ENCODE data around the gene ACOT4. TPM values are rescaled to one million over a fixed set of nuclear protein-coding genes. Genes with fewer than 3 reads are reported as not detected.
"Not testable (repeated sequence)": the region's sequence is repeated elsewhere in the genome, so short reads cannot be mapped to it uniquely, and the experiment has no call there.

ACOT4 gene, protein sequence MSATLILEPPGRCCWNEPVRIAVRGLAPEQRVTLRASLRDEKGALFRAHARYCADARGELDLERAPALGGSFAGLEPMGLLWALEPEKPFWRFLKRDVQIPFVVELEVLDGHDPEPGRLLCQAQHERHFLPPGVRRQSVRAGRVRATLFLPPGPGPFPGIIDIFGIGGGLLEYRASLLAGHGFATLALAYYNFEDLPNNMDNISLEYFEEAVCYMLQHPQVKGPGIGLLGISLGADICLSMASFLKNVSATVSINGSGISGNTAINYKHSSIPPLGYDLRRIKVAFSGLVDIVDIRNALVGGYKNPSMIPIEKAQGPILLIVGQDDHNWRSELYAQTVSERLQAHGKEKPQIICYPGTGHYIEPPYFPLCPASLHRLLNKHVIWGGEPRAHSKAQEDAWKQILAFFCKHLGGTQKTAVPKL
- 0.77 TPM for total RNA-seq
- long read RNA-seq = 0 reads

- DNase-seq = peak; percentile 22
- Histone ChIP-seq H3K4me3 (peak within 1 kb of the TSS; percentile 77), H3K9me3 (replicated peaks) (no peaks in the 10 kb centered on the region), H3K27ac (replicated peaks) (peak within 1 kb of the TSS; percentile 33), H3K36me3 (no peaks in the 10 kb centered on the region), H3K4me1 (peaks cover 12% of the 10 kb centered on the region), H3K27me3 (ENCODE audit: low read depth) (no peaks in the 10 kb centered on the region)
- intact Hi-C loops (cut with micrococcal nuclease) = no loop called here
- TF ChIP-seq CTCF (IDR thresholded peaks at IDR 0.05; ENCODE audit: borderline replicate concordance) = peak; percentile 28
These were observed at the start of gene ACOT4 for GRCh38 chr14:73591690-73592449. Gene ACOT4, plus strand, starts transcription at chr14:73591873. Its CDS starts 87 bp downstream, at chr14:73591960.

DNA sequence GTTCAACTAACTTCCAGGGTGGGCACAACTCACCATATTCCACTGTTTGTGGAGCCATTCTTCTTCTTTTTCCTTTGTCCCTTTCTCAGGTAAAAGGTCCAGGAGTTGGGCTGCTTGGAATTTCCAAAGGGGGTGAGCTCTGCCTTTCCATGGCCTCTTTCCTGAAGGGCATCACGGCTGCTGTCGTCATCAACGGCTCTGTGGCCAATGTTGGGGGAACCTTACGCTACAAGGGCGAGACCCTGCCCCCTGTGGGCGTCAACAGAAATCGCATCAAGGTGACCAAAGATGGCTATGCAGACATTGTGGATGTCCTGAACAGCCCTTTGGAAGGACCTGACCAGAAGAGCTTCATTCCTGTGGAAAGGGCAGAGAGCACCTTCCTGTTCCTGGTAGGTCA, 48.7 kb upstream of the ACOT4 start:
- DNase-seq; H3K4me3 ChIP-seq; H3K4me1 ChIP-seq; H3K36me3 ChIP-seq; H3K27me3 ChIP-seq (ENCODE audit: low read depth); H3K27ac ChIP-seq (replicated peaks); H3K9me3 ChIP-seq (replicated peaks); intact Hi-C loops (cut with micrococcal nuclease): not testable (repeated sequence)

DNA sequence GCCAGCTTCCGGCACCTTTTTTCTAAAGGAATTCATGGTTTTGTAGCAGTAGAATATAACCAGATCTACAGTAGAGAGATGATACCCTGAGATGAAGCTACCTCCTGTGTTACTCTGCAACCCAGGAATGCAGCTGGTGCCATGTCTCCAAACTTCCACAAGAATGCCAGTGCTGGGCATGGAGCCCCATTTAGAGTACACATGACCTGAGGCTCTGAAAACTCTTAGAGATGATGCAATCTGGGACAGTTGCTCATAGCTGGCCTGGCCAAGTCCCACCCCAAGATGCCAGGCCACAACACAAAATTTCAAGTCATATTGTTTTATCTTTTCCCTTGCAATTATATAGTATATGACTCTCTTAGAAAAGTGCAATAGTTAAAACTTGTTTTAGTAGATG, 46.3 kb upstream of the ACOT4 start:
- H3K4me3 ChIP-seq; DNase-seq; H3K36me3 ChIP-seq; intact Hi-C loops (cut with micrococcal nuclease); H3K4me1 ChIP-seq; H3K9me3 ChIP-seq (replicated peaks); H3K27ac ChIP-seq (replicated peaks); H3K27me3 ChIP-seq (ENCODE audit: low read depth): not testable (repeated sequence)

- H3K27ac ChIP-seq (replicated peaks); H3K4me1 ChIP-seq; H3K27me3 ChIP-seq (ENCODE audit: low read depth); DNase-seq; H3K4me3 ChIP-seq; intact Hi-C loops (cut with micrococcal nuclease); H3K9me3 ChIP-seq (replicated peaks); H3K36me3 ChIP-seq: not testable (repeated sequence)
These were observed 42.6 kb upstream of the ACOT4 start for GRCh38 chr14:73549097-73549496.

GRCh38 chr14:73549889-73550524, 41.7 kb upstream of the ACOT4 start:
- H3K36me3 ChIP-seq; H3K27ac ChIP-seq (replicated peaks); H3K4me1 ChIP-seq; DNase-seq; H3K4me3 ChIP-seq; H3K9me3 ChIP-seq (replicated peaks); H3K27me3 ChIP-seq (ENCODE audit: low read depth); intact Hi-C loops (cut with micrococcal nuclease): not testable (repeated sequence)

- Histone ChIP-seq H3K9me3 (replicated peaks) (peaks cover 2% of the 10 kb centered on the region), H3K4me1 (no peaks in the 10 kb centered on the region), H3K27ac (replicated peaks) (no peak overlapping the region), H3K27me3 (ENCODE audit: low read depth) (no peaks in the 10 kb centered on the region), H3K4me3 (no peak overlapping the region), H3K36me3 (no peaks in the 10 kb centered on the region)
- no peak for DNase-seq
- intact Hi-C loops (cut with micrococcal nuclease) = no loop called here
- no peak for TF ChIP-seq CTCF (IDR thresholded peaks at IDR 0.05; ENCODE audit: borderline replicate concordance)
These were observed 37.8 kb upstream of the ACOT4 start for GRCh38 chr14:73553845-73554244.

DNA sequence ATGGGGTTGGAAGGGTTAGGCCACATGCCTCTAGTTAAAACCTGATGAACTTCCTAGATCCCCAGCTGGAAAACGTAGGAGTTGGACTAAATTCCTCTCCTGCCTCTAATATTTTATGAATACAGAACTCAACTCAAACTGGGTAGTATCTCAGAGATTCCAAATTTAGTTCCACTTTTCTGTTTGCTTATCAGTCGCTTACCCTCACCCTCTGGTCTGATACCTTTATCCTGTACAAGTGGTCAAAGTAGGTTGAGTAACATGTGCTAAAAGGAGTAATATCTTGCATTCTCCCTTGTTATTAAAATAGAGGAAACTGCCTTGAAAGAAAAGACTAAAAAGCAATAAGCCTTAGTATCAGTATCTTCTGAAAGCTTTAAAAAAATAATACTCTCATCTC, 34.5 kb upstream of the ACOT4 start:
- H3K27ac ChIP-seq (replicated peaks); intact Hi-C loops (cut with micrococcal nuclease); H3K4me1 ChIP-seq; H3K9me3 ChIP-seq (replicated peaks); H3K4me3 ChIP-seq; DNase-seq; H3K36me3 ChIP-seq; H3K27me3 ChIP-seq (ENCODE audit: low read depth): not testable (repeated sequence)

DNA sequence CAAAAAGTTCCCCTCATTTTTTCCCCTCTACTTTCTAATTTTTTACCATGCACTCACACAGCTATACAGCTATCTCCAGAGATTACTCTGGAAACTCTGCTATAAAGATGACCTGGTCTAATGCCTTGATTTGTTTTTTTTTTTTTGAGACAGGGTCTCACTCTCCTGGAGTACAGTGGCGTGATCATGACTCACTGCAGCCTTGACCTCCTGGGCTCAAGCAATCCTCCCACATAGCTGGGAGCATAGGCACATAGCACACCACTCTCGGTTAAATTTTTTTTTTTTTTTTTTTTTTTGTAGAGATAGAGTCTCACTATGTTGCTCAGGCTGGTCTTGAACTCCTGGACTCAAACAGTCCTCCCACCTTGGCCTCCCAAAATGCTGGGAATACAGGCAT, 33.4 kb upstream of the ACOT4 start:
- intact Hi-C loops (cut with micrococcal nuclease) = not testable (repeated sequence)
- peaks cover 15% of the 10 kb centered on the region for H3K9me3 ChIP-seq (replicated peaks)

DNA sequence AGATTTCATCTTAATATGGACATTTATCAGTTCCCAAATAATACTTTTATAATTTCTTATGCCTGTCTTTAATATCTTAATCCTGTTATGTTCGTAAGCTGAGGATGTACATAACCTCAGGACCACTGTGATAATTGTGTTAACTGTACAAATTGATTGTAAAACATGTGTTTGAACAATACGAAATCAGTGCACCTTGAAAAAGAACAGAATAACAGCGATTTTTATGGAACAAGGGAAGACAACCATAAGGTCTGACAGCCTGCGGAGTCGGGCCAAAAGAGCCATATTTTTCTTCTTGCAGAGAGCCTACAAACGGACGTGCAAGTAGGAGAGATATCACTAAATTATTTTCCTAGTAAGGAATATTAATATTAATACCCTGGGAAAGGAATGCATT, 29.4 kb upstream of the ACOT4 start:
- H3K36me3 ChIP-seq; H3K4me3 ChIP-seq; intact Hi-C loops (cut with micrococcal nuclease); DNase-seq; H3K27me3 ChIP-seq (ENCODE audit: low read depth); H3K27ac ChIP-seq (replicated peaks): not testable (repeated sequence)
- Histone ChIP-seq H3K9me3 (replicated peaks) (peaks cover 13% of the 10 kb centered on the region), H3K4me1 (peaks cover 12% of the 10 kb centered on the region)

More for the DNA sequence above, 33.4 kb upstream of the ACOT4 start:
- H3K27ac ChIP-seq (replicated peaks); H3K27me3 ChIP-seq (ENCODE audit: low read depth); H3K36me3 ChIP-seq; H3K4me1 ChIP-seq; H3K4me3 ChIP-seq; DNase-seq: not testable (repeated sequence)

GRCh38 chr14:73562696-73563095, 29.0 kb upstream of the ACOT4 start:
- intact Hi-C loops (cut with micrococcal nuclease); H3K36me3 ChIP-seq; DNase-seq; H3K27ac ChIP-seq (replicated peaks); H3K4me3 ChIP-seq; H3K27me3 ChIP-seq (ENCODE audit: low read depth): not testable (repeated sequence)
- H3K9me3 ChIP-seq (replicated peaks) = peaks cover 13% of the 10 kb centered on the region
- H3K4me1 ChIP-seq = peaks cover 16% of the 10 kb centered on the region

DNA sequence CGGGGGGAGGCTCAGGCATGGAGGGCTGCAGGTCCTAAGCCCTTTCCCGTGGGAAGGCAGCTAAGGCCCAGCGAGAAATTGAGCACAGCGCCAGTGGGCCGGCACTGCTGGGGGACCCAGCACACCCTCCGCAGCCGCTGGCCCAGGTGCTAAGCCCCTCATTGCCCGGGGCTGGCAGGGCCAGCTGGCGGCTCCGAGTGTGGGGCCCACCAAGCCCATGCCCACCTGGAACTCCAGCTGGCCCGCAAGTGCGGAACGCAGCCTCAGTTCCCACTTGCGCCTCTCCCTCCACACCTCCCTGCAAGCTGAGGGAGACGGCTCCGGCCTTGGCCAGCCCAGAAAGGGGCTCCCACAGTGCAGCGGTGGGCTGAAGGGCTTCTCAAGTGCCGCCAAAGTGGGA, 25.2 kb upstream of the ACOT4 start:
- H3K9me3 ChIP-seq (replicated peaks) = peaks cover 13% of the 10 kb centered on the region
- H3K36me3 ChIP-seq; H3K27ac ChIP-seq (replicated peaks); H3K4me3 ChIP-seq; DNase-seq; H3K27me3 ChIP-seq (ENCODE audit: low read depth); intact Hi-C loops (cut with micrococcal nuclease): not testable (repeated sequence)
- peaks cover 46% of the 10 kb centered on the region for H3K4me1 ChIP-seq

Data from left ventricle myocardium inferior (tissue), 1 donor.